HuH-7 (cell line): ENCODE data around the gene SUSD4.
"Not testable (repeated sequence)": the region's sequence is repeated elsewhere in the genome, so short reads cannot be mapped to it uniquely, and the experiment has no call there.

Source experiments
- DNase-seq: peaks from one replicate; pipeline ENCODE4 v3.0.0; 2011; ENCODE audit warnings: low spot score

Gene SUSD4

GRCh38 chr1:223251387-223251786, 112.6 kb downstream of the SUSD4 start:
- DNase-seq: not testable (repeated sequence)

DNA sequence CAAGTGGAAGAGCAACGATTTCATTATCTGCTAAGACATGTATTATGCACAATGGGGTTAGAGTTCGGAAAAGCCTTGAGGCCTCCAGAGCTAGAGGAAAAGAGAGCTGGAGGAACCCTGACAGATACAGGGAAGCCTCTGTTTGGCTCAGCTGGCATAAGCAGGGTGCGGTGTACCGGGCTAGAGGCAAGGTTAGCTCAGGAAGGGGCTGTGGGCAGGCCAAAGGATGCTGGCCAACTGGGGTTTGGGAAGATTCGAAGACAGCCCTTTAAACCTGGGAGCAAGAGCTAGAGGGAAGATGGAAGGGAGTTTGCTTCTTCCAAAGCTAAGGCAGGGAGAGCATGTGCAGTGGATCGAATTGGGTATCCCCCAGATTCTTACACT, 113.4 kb downstream of the SUSD4 start:
- no peak for DNase-seq

DNA sequence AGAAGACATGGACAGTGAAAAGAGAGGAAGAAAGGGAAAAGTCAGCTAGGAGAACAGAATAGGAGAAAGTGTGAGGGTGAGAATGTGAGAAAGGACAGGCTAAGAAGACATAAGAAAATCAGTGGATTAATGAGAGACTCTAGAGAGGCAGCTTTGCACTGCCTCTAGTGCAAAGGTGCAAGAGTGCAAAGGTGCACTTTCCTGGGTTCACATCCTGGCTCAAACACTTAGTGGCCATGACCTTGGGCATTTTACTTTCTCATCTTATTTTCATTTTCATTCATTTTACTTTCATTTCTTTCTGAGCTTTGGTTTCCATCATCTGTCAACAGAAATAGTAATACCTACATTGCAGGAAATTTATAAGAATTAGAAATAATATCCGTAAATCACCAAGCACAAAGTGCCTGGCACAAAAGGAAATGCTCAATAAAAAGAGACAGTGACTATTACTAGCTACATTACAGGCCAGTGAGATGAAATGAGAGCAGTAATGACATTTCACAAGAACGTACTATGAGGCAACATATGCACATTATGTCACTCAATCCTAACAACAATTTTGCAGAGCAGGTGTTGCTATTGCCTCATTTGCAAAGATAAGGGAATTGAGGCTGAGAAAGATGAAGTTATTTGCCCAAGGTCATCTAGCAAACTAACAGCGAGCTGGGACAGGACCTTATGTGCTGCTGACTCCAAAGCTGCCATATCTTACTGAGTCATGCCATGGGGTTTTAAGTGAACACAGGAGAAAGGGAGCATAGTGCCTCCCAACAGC, 113.9 kb downstream of the SUSD4 start:
- DNase-seq: no peak

- no peak for DNase-seq
Observed at GRCh38 chr1:223248770-223249140, 115.2 kb downstream of the SUSD4 start.

DNA sequence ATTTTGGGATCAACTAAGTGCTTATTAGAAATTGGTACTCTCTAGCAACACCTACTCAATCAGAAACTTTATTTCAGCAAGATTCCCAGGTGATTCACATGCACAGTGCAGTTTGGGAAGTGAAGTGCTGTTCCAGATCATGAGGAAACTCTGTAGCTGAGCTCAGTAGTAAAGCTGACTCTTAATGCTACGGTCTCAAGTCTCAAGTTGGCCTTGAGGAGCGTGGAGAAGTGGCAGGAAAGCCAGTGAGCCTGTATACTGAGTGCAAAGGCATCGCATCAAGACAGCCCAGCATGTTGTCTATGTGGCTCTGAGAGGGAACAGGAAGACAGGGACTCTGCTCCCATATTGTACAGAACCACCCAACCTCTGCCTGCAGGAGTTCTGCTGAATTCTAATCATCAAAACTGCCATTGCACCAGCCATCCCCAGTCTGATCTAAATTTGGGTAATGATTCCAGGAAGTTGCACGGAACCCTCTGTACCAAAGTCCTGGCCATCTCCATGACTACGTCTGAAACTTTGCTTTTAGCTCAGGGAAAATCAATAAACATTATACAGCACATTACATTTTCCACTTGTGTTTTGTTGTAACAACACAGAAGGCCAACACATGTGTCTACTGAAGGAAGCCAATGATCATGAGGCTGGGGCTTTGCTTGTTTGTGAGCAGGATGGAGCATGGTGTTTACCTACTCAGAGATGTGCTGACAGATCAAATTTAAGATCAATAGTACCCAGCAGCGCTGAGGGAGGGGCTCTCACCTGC, 115.8 kb downstream of the SUSD4 start:
- DNase-seq: no peak

- DNase-seq: no peak
Observed at GRCh38 chr1:223246476-223247112, 117.4 kb downstream of the SUSD4 start.

DNA sequence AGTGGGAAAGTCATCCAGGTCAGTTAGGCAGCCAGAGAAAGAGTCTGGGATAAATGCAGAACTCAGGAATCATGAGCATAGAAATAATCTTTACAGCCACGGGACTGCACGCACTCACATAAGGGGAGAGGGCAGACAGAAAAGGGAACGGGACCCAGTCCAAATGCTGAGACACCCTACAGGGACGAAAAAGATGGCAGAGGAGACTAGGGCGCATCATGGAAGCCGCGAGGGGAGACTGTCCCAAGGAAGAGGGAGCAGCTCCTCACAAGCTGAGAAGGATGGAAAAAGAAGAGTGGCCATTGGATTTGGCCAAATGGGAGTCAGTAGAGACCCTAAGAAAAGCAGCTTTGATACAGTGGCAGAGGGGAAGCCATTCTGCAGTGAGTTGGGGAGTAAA, 118.0 kb downstream of the SUSD4 start:
- DNase-seq: no peak

- DNase-seq: no peak
Observed at GRCh38 chr1:223245411-223245810, 118.6 kb downstream of the SUSD4 start.

DNA sequence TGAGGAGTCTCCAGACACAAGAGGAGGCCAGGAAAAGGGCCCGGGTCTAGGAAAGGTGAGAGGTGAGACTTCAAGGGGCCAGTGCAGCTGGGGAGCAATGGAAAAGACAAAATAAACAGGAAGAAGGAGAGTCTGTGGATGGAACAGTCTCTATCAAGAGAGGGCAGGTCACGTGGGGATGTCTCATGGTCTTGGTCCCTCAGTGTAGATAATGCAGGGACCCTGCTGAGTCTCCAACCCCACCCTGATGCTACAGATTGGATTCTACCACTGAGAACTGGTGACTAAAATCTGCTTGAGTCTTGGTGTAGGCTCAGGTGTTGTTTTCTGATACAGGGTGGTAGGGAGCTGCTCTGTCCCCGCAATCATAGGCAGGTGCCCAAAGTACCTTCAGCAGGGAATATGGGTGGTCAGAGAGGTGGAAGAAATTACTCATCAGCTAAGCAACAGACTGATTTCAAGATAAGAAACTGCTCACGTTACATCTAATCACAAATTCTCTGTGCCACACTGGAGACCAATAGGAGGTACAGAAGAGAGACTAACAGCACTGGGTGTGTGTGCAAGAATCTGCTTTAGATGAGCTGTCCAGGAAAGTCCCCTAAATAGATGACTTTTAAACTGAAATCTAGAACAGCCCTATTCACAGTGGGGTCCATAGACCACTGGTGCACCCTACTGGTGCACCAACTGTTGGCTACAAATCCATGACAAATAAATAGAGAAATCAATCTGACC, 119.4 kb downstream of the SUSD4 start:
- DNase-seq: no peak

- no peak for DNase-seq
Observed at GRCh38 chr1:223243441-223244050, 120.4 kb downstream of the SUSD4 start.

- no peak for DNase-seq
Observed at GRCh38 chr1:223242971-223243370, 121.0 kb downstream of the SUSD4 start.

DNA sequence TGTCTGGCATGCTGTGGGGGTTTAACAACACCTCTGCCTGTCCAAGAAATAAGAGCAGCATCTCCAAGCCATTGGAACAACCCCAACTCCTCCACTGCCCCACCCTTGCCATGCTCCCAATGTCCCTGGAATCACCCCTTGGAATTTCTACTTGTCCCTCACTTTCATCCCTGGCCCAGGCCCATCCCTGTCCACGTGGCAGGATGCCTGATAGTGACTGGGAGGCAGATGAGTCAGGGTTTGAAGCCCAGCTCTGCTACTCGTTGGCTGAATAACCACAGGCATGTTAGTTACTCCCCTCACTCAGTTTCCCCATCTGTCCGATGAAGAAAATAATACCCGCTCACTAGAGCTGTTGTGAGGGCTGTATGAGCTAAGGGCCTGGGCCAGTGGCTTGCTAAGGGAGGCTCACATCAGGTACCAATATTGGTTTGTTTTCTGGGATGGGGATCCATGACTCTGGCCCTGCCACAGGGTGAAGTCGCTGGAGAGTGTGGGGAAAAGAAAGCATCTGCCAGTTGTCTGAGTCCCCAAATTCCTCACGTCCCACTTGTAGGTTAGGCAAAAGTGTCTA, 121.5 kb downstream of the SUSD4 start:
- no peak for DNase-seq

DNA sequence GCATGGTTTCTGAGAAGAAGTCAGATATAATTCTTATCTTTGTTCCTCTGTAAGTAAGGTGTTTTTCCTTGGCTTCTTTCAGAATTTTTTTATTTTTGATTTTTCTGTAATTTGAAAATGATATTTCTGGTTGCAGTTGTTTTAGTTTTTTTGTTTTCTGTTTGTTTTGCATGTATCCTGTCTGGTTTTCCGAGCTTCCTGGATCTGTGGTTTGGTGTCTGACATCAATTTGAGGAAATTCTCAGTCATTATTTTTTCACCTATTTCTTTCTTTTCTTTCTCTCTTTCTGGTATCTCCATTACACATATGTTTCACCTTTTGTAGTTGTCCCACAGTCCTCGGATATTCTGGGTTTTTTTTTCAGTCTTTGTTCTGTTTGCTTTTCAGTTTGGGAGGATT, 123.9 kb downstream of the SUSD4 start:
- no peak for DNase-seq

DNA sequence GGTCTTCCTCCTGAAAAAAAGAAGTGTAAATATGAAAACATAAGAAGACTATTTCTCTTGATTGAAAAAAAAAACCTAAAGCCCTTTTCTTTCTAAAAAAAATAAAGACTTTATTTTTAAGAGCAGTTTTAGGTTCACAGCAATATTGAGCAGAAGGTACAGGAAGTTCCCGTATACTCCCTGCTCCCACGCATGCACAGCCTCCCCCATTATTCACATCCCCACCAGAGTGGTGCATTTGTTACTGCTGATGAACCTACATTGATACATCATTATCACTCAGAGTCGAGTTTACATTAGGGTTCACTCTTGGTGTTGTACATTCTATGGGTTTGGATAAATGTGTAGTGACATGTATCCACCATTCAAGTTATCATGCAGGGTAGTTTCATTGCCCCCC, 128.9 kb downstream of the SUSD4 start:
- DNase-seq: no peak

DNA sequence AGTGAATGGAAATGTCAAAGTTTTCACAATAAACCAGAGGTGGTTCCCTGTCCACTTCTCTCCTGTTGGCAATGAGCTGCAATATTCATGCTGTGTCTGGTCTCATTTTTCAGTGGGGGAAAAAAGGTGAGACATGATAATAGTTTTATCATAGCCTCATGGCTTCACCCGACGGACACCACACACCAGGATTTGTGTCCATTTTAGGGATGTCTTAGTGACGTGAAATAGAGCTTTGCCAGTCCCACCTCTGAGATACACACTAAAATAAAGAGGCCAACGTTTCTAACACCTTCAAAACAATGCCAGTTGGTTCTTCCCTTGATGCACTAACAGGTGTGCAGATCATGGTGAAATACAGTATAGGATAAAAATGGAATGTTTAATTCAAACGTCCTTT, 129.4 kb downstream of the SUSD4 start:
- DNase-seq: no peak

- no peak for DNase-seq
Observed at GRCh38 chr1:223234170-223234514, 129.8 kb downstream of the SUSD4 start.

GRCh38 chr1:223233410-223234169, 130.4 kb downstream of the SUSD4 start:
- DNase-seq: no peak

DNA sequence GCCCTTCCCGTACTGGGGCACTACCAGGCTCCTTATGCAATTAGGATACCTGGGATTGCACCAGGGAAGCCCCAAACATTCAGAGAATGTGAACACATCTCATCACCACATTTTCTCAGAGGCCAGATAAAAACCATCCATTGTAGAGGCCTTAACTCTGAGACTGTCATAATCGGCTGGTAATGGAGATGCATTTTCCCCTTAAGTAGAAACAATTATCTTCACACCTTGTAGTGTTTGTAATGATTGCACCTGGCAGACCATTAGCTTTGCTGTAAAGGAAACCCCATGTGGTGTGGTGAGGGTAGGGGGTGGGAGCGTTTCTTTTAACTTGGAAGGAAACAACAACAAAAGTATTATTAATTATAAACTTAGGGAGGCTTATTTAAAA, 131.0 kb downstream of the SUSD4 start:
- no peak for DNase-seq

- DNase-seq: no peak
Observed at GRCh38 chr1:223231581-223231980, 132.4 kb downstream of the SUSD4 start.

- DNase-seq: no peak
Observed at GRCh38 chr1:223231011-223231572, 132.9 kb downstream of the SUSD4 start.
